RWPE2 (cell line): Measurements from ENCODE around the gene SEMA3A.

Experiments
- ATAC-seq: fragments of 200-7000 bp; cut with Tn5 transposase; 3 replicates; pipeline ENCODE4 v1.9.1; 2021; ENCODE audit warnings: low read depth
- DNase-seq: peaks from one replicate; pipeline ENCODE4 v3.0.0-alpha.2; 2020; ENCODE audit warnings: low spot score
- H3K27ac ChIP-seq: fragments of 450-650 bp; 2 replicates; pipeline ENCODE4 v1.5.1; 2017; ENCODE audit warnings: mild to moderate bottlenecking; ENCODE audit not compliant: poor library complexity, severe bottlenecking
- H3K27me3 ChIP-seq: fragments of 250-450 bp; sonication (Bioruptor Pico); 2 replicates; pipeline ENCODE4 v1.5.1; 2021; ENCODE audit warnings: mild to moderate bottlenecking, moderate library complexity; ENCODE audit not compliant: insufficient read depth, poor library complexity, severe bottlenecking
- H3K36me3 ChIP-seq: fragments of 250-450 bp; sonication (Bioruptor Pico); 2 replicates; pipeline ENCODE4 v1.5.1; 2020; ENCODE audit warnings: low read depth, mild to moderate bottlenecking, moderate library complexity
- H3K4me1 ChIP-seq: fragments of 250-450 bp; sonication (Bioruptor Pico); 2 replicates; pipeline ENCODE4 v1.5.1; 2021; ENCODE audit warnings: mild to moderate bottlenecking, moderate library complexity; ENCODE audit not compliant: insufficient read depth, poor library complexity, severe bottlenecking
- H3K4me3 ChIP-seq: fragments of 250-450 bp; sonication (Bioruptor Pico); 2 replicates; pipeline ENCODE4 v1.5.1; 2021; ENCODE audit warnings: mild to moderate bottlenecking, moderate library complexity; ENCODE audit not compliant: severe bottlenecking
- H3K9me3 ChIP-seq: fragments of 250-450 bp; sonication (Bioruptor Pico); 2 replicates; pipeline ENCODE4 v1.5.1; 2021; ENCODE audit warnings: mild to moderate bottlenecking, moderate library complexity; ENCODE audit not compliant: severe bottlenecking
- CTCF ChIP-seq: fragments of 450-650 bp; IDR thresholded peaks from one replicate; pipeline ENCODE4 v1.5.1; 2017; ENCODE audit warnings: mild to moderate bottlenecking, moderate library complexity; ENCODE audit not compliant: poor library complexity, severe bottlenecking

SEMA3A gene

DNA sequence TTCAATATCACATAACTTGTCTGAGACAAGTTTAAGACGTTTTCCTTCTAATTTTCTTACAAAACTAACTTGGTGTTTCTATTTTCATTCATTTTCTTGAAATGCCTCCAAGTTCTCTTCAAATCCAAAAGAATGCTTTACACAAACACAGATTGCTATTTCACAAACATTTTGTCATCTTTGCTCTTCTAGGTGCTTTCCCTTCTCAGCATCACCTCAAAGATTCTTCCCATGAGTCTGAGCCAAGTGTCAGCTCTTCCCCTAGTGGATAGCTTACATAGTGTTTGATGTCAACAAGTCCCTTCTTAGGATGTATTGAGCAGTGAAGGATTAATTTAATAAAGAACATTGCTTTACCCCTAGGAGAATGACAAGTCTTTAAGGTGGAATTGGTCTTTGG lies 38.1 kb upstream of the SEMA3A start:
- H3K27ac ChIP-seq = no peak overlapping the region
- no peaks in the 10 kb centered on the region for H3K9me3 ChIP-seq
- no peak for ATAC-seq
- H3K4me1 ChIP-seq = peaks cover 18% of the 10 kb centered on the region
- no peak for TF ChIP-seq CTCF
- DNase-seq = no peak
- H3K27me3 ChIP-seq = no peaks in the 10 kb centered on the region
- no peaks in the 10 kb centered on the region for H3K36me3 ChIP-seq
- no peak overlapping the region for H3K4me3 ChIP-seq

DNA sequence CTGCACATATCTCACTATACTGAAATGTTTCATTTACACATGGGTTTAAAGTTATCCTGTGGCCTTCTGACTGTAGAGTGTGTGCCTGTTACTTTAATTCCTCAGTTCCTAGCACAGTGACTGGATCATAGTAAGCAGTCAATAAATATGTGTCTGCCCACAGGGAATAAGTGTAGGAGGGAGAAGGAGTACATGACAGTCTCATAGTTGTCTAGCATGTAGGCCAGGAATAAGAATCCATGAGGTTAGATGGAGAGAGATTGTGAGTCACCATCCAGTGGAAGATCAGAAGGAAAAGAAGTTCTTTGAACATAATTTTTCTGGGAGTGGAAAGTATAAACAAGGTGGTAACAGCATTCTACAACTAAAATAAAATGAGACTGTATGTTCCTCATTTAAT lies 36.6 kb upstream of the SEMA3A start:
- no peak overlapping the region for H3K27ac ChIP-seq
- no peak for TF ChIP-seq CTCF
- H3K4me3 ChIP-seq = no peak overlapping the region

DNA sequence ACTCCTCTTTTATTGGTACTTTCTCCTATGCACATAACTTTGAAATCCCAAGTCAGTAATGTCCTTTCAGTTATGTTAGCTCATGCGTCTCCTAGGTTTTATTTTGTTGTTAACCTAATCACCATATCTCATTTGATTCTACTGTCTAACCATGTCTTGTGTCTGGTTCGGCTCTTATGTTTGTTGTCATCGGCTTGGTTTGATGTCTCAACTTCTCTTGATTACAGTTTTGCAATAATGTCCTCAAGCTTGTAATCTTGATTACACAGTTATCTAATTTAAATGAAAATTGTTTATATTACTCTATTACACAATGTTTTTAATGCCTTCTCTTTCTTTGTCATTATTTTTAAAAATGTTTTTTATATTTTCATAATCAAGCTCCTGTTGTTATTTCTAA lies 35.9 kb upstream of the SEMA3A start:
- TF ChIP-seq CTCF = no peak
- ATAC-seq (no peak), DNase-seq (no peak)
- Histone ChIP-seq H3K27ac (no peak overlapping the region), H3K4me1 (no peaks in the 10 kb centered on the region), H3K9me3 (no peaks in the 10 kb centered on the region), H3K4me3 (no peak overlapping the region), H3K27me3 (no peaks in the 10 kb centered on the region), H3K36me3 (no peaks in the 10 kb centered on the region)

More for the DNA sequence above, 36.6 kb upstream of the SEMA3A start:
- Histone ChIP-seq H3K9me3 (no peaks in the 10 kb centered on the region), H3K27me3 (no peaks in the 10 kb centered on the region), H3K4me1 (peaks cover 5% of the 10 kb centered on the region), H3K36me3 (no peaks in the 10 kb centered on the region)
- ATAC-seq (no peak), DNase-seq (no peak)

- Histone ChIP-seq H3K9me3 (no peaks in the 10 kb centered on the region), H3K4me3 (no peak overlapping the region), H3K27me3 (no peaks in the 10 kb centered on the region), H3K36me3 (no peaks in the 10 kb centered on the region), H3K27ac (no peak overlapping the region), H3K4me1 (no peaks in the 10 kb centered on the region)
- ATAC-seq (no peak), DNase-seq (no peak)
- no peak for TF ChIP-seq CTCF
Measured at GRCh38 chr7:84228526-84228925, 33.9 kb upstream of the SEMA3A start.

DNA sequence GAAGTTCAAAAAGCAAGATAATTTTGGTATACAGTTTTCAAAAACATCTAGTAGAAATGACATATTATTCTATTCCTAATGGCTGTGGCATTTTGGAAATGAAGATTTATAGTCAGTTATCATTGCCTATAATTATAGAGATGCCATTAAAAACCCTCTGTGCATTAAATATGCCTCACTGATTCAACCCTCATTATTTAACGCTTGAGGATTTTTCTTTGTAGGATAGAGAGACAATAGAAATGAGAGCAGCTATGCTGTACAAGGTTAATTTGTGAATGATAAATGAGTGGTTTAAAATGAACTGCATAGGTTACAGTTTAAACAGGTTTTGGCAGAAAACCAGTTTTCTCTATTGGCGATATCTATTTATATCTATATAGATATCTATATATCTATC lies 32.2 kb upstream of the SEMA3A start:
- Histone ChIP-seq H3K9me3 (no peaks in the 10 kb centered on the region), H3K4me1 (no peaks in the 10 kb centered on the region), H3K27me3 (no peaks in the 10 kb centered on the region), H3K36me3 (no peaks in the 10 kb centered on the region), H3K27ac (no peak overlapping the region), H3K4me3 (no peak overlapping the region)
- no peak for TF ChIP-seq CTCF
- DNase-seq = no peak
- no peak for ATAC-seq
